GM19467 (cell line): Measurements from ENCODE around the gene ACOT11.

ENCODE experiments used
- ATAC-seq: cut with Tn5 transposase; IDR thresholded peaks from one replicate; pipeline ENCODE4 v1.9.1; 2021; ENCODE audit warnings: mild to moderate bottlenecking, moderate library complexity; ENCODE audit not compliant: unreplicated experiment

Gene ACOT11

DNA sequence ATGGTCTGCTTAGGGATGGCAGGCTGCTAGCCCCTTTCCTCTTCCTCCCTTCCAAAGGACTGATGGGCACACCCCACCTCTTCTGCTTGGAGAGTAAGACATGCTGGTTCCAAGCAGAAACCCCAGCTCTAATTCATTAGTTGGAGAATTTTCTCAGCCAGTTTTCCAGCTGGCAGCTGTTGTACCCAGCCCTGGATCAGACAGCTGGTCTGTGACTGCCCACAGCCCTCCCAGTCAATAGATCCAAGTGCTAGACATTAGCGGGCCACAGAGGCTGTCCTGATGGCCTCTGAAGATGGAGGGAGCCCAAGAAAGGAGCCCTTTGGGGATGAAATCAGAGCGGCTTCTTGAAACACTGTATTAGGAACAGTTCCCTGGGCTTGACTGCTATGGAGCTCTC is 35.8 kb downstream of the ACOT11 start:
- no peak for ATAC-seq

DNA sequence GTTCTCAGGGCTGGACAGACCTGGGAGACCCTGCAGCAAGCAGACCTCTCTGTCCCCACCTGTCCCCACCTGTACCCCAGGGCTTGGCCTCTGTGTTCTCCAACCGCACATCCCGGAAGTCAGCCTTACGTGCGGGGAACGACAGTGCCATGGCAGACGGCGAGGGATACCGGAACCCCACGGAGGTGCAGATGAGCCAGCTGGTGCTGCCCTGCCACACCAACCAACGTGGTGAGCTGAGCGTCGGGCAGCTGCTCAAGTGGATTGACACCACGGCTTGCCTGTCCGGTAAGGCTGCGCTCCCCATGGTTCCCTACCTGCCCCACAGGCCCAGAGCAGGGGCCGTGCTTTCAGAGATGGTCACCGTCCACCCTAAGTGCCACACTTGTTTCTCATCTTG is 36.5 kb downstream of the ACOT11 start:
- no peak for ATAC-seq

DNA sequence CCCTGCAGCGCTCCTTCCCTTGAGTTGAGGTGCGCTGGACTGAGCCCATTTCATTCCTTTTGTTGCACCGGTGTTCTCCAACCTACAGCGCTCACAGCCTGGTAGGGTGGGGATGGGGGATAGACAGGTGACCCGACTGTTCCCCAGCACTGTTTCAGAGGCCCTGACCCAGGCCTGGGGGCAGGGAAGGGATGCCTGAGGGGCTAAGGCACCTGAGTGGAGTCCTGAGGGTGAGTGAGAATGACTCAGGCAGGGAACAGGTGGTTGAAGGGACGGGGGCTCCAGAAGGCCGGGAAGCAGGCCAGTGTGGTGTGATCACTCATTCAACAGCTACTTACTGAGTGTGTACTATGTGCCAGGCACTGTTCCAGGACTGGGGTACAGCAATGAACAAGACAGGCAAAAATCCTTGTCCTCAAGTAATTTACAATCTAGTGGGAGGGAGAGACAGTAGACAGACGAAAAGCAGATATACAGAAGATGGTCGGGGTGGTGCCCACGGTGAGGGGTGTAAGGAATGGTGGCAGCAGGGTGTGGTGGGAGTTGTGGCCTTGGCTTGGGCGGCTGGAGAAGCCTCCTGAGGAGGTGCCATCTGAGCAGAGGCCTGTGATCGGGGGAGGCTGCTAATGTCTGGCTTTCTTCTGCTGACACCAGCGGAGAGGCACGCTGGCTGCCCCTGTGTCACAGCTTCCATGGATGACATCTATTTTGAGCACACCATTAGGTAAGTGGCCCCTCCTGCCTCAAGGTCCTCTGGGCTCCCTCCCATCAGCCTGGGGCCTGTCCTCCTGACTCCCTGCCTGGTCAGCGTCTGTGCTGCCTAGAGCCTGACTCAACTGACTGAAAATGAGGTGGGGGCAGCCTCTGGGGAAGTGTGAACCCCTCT is 37.4 kb downstream of the ACOT11 start:
- ATAC-seq, result no peak

DNA sequence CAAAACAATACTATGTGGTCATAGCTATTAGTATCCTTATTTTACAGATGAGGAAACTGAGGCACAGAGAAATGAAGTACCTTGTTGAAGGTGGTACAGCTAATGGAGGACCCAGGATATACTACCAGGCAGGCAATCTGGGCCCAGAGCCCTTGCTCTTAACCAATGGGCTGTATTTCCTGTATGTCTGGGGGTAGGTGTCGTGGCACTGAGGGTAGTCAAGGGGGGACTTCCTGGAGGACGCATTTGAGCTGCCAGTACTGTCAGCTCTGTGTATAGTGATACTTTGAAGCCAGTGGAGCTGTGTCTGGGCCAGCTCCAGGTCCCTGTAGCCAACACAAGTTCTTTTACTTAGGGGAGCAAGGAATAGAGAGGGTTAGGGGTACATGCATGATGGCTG is 40.3 kb downstream of the ACOT11 start:
- no peak for ATAC-seq

DNA sequence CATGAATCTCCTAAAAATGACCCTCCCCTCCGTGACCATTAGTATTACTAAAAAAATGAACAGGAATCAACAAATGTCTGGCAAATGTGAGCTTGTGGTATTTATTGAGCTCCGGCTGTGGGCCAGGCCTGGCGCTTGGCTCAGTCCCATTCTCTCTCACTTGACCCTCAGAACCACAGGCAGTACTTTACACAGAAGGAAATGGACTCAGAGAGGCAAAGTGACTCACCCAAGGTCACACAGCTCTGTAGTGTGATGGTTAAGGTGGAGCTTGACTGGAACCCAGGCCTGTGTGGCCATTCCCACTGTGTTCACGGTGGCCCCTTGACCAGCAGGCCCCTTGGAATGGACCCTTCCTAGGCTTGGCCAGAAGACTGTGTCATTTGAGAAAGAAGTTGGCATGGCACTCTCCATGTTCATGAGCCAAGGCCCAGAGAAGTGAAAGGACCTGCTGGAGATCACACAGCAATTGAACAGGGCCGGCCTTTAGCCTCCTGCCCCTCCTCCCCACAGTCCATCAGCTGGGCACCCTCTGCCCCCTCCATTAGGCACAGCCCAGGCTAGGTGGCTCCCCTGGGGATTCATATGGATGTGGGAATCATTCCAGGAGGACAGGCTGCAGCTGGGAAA is 43.2 kb downstream of the ACOT11 start:
- no peak for ATAC-seq

DNA sequence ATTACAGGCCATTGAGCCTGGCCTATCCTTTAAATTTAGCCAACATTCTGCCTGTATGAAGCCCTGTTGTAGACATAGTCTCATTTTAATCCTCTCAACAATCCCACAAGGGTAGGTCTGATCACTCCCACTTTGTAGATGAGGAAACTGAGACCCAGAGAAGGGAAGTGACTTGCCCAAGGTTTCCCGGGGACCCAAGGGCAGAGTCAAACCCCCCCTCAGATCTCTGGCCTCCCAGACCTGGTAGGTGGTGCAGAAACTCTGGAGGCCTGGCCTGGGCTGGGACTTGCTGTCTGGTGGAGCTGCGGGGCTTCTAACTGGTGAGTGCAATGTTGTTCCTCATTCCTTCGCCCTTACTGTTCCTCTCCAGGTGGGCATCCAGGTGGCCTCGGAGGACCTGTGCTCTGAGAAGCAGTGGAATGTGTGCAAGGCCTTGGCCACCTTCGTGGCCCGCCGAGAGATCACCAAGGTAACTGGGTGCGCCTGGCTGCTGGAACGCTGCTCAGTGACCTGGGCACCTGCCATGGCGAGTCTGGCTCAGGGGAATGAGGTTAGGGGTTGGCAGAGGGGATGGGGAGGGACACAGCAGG is 45.6 kb downstream of the ACOT11 start:
- no peak for ATAC-seq

DNA sequence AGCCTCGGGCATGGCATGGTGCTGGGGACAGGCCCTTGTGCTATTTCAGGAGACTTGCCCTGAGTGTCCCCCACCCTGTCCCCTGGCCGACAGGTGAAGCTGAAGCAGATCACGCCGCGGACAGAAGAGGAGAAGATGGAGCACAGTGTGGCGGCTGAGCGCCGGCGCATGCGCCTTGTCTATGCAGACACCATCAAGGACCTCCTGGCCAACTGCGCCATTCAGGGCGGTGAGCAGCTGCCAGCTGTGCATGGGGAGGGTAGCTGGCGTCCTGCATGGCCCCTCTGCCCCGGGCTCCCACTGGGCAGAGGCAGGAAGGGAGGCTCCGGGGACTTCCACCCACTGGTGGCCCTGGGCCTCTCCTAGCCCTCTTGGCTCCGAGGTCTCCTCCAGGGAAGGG is 46.4 kb downstream of the ACOT11 start:
- ATAC-seq, result no peak

DNA sequence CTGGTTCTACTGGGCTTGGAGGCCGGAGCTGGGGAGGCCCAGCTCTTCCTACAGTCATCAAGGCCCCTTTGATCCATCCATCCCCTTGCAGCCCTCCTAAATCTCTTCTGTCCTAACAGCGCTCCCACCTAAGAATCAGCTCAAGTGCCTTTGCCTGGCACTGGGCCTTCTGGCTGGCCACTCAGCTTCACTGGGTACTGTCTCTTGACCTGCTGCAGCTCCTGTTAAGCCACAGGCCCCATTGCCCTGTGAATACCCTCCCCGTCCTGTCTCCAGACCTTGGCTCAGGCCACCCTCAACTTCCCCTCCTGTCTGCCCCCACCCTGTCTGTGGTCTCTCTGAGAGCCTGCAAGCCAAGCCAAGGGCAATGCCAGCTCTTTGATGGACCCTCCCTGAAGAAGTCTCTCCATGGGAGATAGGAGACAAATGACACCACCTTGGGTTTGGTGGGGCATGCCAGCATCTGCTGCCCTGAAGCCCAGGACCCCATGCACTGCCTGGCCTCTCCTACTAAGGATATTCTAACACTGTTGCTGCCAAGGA is 48.0 kb downstream of the ACOT11 start:
- no peak for ATAC-seq

DNA sequence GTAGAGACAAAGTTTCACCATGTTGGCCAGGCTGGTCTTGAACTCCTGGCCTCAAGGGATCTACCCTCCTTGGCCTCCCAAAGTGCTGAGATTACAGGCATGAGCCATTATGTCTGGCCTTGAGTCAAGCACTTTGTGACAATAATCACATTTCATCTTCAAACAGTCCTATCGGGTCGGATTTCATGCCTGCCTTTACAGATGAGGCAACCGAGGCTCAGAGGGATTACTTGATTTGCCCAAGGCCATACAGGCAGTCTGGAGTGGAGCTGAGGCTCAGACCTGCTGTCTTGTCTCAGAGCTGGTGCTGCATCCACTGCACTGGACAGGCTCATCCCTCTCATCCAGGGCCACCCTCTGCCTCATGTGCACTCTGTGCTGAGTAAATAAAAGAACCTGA is 48.7 kb downstream of the ACOT11 start:
- ATAC-seq, result no peak

DNA sequence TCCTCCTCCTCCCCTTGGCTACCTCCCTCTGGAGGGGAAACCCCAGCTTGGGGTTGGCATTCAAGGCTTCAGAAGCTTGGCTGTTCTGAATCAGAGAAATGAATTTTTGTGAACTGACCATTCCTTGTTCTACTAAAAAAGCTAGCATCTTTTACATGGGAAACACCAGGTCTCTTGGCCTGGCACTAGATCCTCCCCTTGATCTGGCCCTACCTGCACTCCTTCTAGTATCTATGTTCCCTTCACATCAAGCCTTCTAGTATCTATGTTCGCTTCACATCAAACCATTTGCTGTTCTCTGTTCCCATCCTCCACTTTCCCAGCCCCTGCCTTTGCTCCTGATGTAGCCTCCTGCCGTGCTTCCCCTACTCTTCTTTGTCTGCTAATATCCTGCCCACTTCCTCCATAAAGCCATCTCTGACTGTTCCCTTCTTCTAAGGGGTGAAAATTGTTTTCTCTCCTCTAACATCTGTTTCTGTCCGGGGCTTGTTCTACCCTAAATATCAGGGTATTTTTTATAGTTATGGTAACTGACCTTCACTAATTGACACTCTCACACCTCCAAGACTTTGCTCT is 49.5 kb downstream of the ACOT11 start:
- ATAC-seq, result no peak

DNA sequence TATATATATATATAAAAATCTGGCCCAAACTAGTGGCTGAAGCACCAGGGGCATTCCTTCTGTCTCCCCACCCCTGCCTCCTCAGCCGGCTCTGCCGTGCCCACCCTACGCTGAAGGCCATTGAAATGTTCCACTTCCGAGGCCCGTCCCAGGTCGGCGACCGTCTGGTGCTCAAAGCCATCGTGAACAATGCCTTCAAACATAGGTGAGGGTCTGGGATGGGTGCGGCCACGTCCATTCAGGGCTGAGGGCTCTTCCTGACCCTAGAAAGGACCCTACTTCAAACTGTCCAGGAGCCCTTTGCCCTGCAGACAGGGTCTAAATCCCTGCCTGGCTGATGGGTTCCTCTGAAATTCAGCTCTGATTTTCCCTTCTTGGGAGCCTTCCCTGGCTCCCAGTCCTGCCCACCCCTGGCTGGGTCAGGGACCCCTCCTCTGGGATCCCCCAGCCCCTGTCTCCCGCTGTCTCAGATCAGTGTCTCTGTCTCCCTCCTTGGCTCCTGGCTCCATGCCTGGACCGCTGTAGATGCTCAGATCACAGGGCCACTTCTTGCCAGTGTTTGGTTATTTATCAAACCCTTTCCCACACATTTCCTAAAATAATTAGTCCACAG is 51.3 kb downstream of the ACOT11 start:
- ATAC-seq, result no peak

DNA sequence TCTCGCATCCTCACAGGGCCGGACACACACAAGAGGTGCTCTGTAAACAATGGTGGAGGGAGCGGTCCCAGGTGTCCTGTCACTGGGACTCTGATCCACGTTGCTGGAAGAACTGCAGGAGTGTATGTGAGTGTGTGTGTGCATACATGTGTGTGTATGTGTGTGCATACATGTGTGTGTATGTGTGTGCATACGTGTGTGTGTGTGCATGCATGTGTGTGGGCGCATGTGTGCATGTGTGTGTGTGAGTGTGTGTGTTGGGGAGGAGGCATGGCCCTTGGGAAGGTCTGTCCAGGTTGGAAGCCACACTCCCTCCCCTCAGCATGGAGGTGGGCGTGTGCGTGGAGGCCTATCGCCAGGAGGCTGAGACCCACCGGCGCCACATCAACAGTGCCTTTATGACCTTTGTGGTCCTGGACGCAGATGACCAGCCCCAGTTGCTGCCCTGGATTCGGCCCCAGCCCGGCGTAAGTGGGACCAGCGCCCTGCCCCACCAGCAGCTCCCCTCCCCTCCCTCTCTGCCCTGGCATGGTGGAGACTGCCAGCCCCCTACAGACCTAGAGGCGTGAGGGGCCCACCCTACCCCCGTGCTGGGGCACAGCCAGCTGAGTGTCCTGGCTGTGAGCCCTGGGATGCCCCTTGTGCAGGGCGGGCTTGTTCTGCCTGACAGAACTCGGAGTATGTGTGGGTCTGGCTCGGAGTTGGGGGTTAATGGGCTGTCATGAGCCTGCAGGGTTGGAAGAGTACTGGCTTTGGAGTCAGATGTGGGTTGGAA is 53.1 kb downstream of the ACOT11 start:
- no peak for ATAC-seq

DNA sequence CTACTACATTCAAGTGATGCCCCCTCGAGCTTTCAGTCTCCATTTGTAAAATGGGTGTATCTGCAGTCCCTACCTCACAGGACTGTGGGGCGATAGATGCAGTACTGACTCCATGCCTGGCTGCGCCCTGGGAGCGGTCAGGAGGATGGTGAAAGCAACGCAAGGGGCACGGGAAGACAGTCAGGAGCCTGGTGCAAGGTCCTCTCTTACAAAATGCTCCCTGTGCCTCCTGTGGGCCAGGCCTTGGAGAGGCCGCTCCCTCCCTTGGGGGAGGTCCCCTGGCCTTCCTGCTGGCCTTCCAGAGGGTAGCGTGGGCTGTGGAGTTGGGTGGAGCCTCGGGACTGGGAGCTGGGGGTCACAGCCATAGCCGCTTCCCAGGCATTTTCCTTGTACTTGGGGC is 53.7 kb downstream of the ACOT11 start:
- ATAC-seq, result no peak

DNA sequence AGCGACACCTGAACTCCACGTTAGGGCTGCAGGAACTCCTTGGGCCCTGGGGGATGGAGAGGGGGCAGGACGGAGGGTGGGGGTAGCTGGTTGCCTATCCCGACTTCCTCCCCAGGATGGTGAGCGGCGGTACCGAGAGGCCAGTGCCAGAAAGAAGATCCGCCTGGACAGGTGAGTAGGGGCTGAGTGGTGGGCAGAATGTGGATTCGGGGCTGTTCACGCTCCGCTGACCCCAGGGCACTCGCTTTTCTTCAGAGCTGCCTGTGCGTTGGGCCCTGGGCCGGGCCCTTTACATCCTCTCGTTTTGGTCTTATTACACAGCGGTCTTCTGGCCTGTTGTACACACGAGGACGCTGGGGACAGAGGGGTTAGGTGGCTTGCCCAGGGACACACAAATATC is 54.5 kb downstream of the ACOT11 start:
- no peak for ATAC-seq

DNA sequence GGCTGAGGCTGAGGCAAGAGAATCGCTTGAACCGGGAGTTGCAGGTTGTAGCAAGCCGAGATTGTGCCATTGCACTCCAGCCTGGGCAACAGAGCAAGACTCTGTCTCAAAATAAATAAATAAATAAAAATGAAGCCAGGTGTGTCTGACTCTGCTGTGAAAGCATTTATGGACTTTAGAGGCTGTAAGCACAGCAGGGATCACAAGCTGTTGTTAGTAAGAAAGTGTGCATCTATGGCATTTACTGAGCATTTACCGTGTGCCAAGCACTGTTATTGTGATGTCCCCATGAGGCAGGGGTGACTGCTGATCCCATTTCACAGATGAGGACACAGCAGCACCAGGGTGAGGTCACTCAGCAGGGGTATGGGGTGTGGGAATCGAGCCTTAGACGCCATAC is 55.2 kb downstream of the ACOT11 start:
- no peak for ATAC-seq

DNA sequence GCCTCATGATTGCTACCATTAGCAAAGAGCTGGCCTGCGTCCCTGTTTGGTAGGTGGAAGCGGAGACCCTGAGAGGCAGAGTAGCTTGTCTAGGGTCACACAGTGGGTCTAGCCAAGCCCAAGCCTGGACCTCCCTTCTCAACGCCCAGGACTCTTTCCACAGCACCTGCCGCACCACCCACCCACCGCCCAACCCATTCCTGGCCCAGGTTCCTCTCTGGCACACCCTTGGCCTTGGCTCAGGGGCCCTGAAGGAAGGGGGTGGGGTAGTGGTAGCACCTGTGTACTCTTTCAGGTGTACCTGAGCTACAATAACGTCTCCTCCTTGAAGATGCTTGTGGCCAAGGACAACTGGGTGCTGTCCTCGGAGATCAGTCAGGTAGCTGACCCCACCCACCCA is 56.0 kb downstream of the ACOT11 start:
- no peak for ATAC-seq

DNA sequence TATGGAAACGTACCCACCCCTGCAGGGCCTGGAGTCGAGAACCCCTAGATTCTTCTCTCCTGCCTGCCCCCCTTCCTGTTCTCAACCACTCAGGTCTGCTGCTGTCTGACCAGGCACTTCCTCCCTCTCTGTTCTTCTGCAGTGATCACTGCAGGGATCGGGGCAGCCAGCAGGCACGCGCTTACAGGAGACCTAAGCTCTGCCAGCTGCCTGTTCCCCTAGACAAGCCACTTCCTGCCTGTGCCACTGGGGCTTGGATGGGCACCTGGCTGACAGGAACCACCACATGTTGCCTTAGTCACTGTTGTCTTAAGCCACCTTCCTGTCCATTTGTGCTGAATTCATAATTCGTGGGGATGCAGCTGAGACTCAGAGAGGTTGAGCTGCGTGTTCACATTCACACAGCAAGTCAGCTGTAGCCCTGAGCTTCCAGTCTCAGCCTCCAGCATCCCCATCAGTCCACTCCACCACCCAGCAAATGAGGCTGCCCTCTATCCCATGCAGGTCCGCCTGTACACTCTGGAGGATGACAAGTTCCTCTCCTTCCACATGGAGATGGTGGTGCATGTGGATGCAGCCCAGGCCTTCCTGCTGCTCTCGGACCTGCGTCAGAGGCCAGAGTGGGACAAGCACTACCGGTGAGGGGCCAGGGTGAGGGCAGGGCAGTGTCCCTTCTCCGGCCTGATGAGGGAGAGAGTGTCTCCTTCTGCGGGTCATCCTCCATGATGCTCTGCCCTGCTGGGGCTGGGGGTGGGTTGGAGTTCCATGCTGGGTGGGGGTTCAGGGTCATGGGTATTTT is 56.7 kb downstream of the ACOT11 start:
- ATAC-seq, result no peak

DNA sequence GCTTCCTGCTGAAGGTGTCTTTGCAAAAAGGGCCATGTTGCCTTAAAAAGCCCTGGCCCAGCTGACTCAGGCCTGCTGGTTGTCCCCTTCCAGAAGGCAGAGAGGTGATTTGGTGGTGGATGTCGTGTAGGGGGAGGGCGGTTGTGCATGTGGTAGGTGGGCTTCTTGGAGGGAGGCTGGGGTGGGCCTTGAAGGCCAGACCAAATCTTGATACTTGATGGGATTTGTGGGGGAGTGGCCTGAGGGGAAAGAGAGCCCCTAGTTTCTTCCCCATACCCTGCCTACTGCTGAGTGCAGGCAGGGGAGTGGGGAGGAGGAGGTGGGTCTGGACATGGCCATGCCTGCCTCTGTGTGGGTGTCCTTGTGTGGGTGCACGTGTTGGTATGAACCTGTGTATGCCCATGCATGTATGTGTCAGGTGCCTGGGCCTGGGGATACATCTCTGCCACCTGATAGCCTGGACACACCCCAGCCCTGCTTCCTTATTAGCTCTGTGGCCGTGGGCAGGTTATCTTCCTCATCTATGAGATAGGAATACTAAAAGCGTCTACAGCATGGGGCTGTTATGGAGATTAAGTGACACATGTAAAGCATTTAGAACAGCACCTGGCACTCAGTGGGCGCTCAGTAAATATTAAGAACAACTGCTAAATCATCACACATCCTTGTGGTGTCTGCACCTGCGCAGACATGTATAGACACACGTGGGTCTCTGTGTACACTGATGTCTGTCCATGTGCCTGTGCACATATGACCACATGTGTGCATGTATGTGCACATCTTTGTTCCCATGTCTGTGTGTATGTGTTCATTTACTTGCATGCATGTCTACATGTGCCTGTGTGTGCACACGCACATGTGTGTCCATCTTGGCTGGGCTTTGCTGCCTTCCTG is 58.3 kb downstream of the ACOT11 start:
- ATAC-seq, result no peak

DNA sequence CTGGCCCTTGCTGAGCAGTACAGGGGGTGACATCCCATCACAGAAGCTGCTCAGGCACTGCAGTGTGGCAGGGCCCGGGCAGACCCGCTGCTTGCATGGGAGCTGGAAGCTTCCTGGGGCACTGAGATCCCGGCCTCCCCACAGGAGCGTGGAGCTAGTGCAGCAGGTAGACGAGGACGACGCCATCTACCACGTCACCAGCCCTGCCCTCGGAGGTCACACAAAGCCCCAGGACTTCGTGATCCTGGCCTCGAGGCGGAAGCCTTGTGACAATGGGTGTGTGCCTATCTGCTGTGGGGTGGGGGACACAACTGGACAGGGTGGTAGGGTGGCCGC is 58.9 kb downstream of the ACOT11 start:
- no peak for ATAC-seq
